Thymus (tissue), 14 donors: ENCODE measurements around the gene TUBB3. TPM values are rescaled to one million over a fixed set of nuclear protein-coding genes. Genes with fewer than 3 reads are reported as not detected.
"Not testable (repeated sequence)": the region's sequence is repeated elsewhere in the genome, so short reads cannot be mapped to it uniquely, and the experiment has no call there.

Experiments
- DNase-seq, 9 donors: peaks; one replicate each; pipeline ENCODE4 v3.0.0-alpha.2; 2013; ENCODE audit warnings: low spot score in 9 of 9, low read depth in 6 of 9, missing footprints in 1 of 9
- H3K27ac ChIP-seq, 2 donors: one replicate each; pipeline ENCODE4 v1.5.1; 2013; ENCODE audit warnings: control low read depth in 1 of 2, low read depth in 1 of 2, low read length in 1 of 2, mild to moderate bottlenecking in 1 of 2, moderate library complexity in 1 of 2
- H3K27me3 ChIP-seq, 2 donors: one replicate each; pipeline ENCODE4 v1.5.1; 2013; ENCODE audit warnings: low read length in 1 of 2; ENCODE audit not compliant: control insufficient read depth in 2 of 2, insufficient read depth in 1 of 2
- H3K36me3 ChIP-seq, 2 donors: one replicate each; pipeline ENCODE4 v1.5.1; 2013; ENCODE audit warnings: low read length in 1 of 2, mild to moderate bottlenecking in 1 of 2, moderate library complexity in 1 of 2; ENCODE audit not compliant: control insufficient read depth in 2 of 2, insufficient read depth in 2 of 2
- H3K4me1 ChIP-seq, 2 donors: one replicate each; pipeline ENCODE4 v1.5.1; 2013; ENCODE audit warnings: low read length in 2 of 2; ENCODE audit not compliant: control insufficient read depth in 2 of 2, insufficient read depth in 2 of 2
- H3K4me3 ChIP-seq, 2 donors: one replicate each; pipeline ENCODE4 v1.5.1; 2013; ENCODE audit warnings: low read length in 2 of 2, control low read depth in 1 of 2, mild to moderate bottlenecking in 1 of 2
- H3K9me3 ChIP-seq, 2 donors: one replicate each; pipeline ENCODE4 v1.5.1; 2013; ENCODE audit warnings: low read length in 1 of 2, mild to moderate bottlenecking in 1 of 2; ENCODE audit not compliant: control insufficient read depth in 2 of 2, insufficient read depth in 1 of 2
- WGBS: extraction: QIAGEN DNeasy Blood & Tissue Kit; methylation state at CpG from one replicate; pipeline ENCODE4 v1.1.7; 2013; 5-methylcytosine and 5-hydroxymethylcytosine counted together
- long read RNA-seq, 10 donors: transcript quantifications; one replicate each; lab custom pipeline, GENCODE V29; 2026
- polyA plus RNA-seq: library from polyadenylated mRNA; stranded (reverse); fragments of 200-250 nt; gene quantifications from one replicate; pipeline ENCODE4 v1.2.3, GENCODE V29; 2013
- total RNA-seq: library from RNA; stranded (reverse); fragments of 120-200 nt; gene quantifications from one replicate; pipeline ENCODE4 v1.2.4, GENCODE V29; 2013
- donor health status: healthy.

The TUBB3 gene
- 3.4 TPM for total RNA-seq
- 10.6 TPM for polyA plus RNA-seq
- long read RNA-seq, donor 1 = 0 reads
- long read RNA-seq, donor 2 = 0 reads
- long read RNA-seq, donor 3, partial matches to known transcripts = 0 of 1 reads
- long read RNA-seq, donor 3, other reads (novel, unspliced or antisense) = 0 of 1 reads
- long read RNA-seq, donor 4, partial matches to known transcripts = 0 of 1 reads
- long read RNA-seq, donor 4, other reads (novel, unspliced or antisense) = 0 of 1 reads
- long read RNA-seq, donor 5, transcript TUBB3-201 (4 exons, 1,769 nt) = major isoform, 6 of 6 reads
- long read RNA-seq, donor 5, partial matches to known transcripts = 0 of 6 reads
- long read RNA-seq, donor 5, other reads (novel, unspliced or antisense) = 0 of 6 reads
- long read RNA-seq, donor 6 = 0 reads
- long read RNA-seq, donor 7 = 0 reads
- long read RNA-seq, donor 8, partial matches to known transcripts = 0 of 3 reads
- long read RNA-seq, donor 8, other reads (novel, unspliced or antisense) = 0 of 3 reads
- long read RNA-seq, donor 9 = 0 reads
- long read RNA-seq, donor 10 = 0 reads

DNA sequence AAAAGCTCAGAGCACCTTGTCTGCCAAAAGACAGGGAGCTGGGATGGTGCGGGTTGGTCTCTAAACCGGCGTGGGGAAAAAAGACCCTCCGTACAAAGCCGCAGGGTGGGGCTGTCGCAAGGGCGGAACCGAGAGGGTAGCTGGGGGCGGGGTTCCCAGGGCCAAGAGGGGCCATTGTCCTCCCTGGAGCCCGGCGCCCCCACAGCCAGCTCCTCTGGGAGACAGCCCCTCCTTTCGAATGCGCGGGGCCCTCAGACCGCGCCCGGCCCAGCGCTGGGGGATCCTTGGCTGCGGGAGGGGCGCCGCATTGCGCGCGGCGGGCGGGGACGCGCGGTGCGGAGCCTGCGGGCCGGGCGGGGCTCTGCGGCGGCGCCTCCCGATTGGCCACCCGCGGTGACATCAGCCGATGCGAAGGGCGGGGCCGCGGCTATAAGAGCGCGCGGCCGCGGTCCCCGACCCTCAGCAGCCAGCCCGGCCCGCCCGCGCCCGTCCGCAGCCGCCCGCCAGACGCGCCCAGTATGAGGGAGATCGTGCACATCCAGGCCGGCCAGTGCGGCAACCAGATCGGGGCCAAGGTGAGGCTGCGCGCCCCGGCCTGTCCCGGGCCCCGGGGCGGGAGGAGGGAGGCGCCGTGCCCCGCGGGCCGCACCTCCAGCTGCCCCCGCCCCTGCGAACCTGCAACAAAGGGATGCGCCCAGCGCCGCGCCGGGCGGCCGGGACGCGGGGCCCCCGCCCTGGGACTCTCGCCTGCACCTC is at the start of gene TUBB3:
Gene TUBB3 (plus strand): TSS at position 459 of the 756 bp plus-strand sequence. CDS start 60 bp downstream, at position 519.
- Histone ChIP-seq H3K27me3 (peaks cover 78 to 96% of the 10 kb centered on the region in 2 donors), H3K36me3 (no peaks in the 10 kb centered on the region), H3K9me3 (peaks cover 0 to 4% of the 10 kb centered on the region in 2 donors), H3K4me3 (peak within 1 kb of the TSS; percentile 34 to 52), H3K27ac (peak within 1 kb of the TSS; percentile 30 to 66), H3K4me1 (peaks cover 28 to 61% of the 10 kb centered on the region in 2 donors)
- DNase-seq = peak in 1 of 9 donors; percentile 42
- 1% methylated on average over 88 of the region's 88 CpGs for WGBS

DNA sequence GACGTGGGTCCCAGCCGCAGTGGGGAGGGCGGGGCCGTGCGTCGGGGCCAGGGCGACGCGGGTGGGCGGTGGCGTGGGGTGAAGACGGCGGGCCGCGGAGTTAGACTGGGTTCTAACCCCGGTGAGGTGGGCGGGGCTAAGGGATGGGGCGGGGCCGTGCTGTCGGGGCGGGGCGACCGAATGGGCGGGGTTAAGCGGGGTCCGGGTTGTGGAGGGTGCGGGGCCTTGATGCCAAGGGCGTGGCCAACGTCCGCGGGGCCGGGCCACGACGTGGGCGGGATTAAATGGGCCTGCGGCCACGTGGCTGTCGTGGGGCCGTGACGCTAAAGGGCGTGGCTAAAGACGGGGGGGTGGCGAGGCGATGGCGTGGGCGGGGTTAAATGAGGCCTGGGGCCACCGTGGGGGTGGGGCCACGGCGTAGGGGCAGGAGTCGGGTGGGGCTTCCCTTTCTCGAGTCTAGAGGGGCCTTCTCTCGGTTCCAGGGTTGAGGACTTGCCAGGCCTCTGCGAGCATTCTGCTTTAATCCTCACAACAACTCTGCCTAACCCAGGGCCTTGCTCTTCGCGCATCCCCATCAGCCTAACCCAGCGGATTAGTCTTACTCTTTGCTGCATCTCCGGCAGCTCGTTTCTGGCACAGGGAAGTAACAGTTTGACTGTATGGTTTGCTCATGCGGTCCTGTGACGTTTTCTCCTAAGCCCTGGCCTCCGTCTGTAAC is 49.0 kb upstream of the TUBB3 start:
- peak in 8 of 9 donors; percentile 51 to 92 (median 80) for DNase-seq
- WGBS = 8% methylated on average over 61 of the region's 61 CpGs
- Histone ChIP-seq H3K9me3 (peaks cover 3 to 8% of the 10 kb centered on the region in 2 donors), H3K4me1 (peaks cover 5 to 22% of the 10 kb centered on the region in 2 donors), H3K27me3 (no peaks in the 10 kb centered on the region), H3K27ac (peak overlapping the region; percentile 100), H3K36me3 (peaks cover 16 to 38% of the 10 kb centered on the region in 2 donors), H3K4me3 (peak overlapping the region; percentile 90 to 91)

GRCh38 chr16:89879123-89879522 is 44.0 kb upstream of the TUBB3 start:
- H3K36me3 ChIP-seq = peaks cover 52 to 76% of the 10 kb centered on the region in 2 donors

DNA sequence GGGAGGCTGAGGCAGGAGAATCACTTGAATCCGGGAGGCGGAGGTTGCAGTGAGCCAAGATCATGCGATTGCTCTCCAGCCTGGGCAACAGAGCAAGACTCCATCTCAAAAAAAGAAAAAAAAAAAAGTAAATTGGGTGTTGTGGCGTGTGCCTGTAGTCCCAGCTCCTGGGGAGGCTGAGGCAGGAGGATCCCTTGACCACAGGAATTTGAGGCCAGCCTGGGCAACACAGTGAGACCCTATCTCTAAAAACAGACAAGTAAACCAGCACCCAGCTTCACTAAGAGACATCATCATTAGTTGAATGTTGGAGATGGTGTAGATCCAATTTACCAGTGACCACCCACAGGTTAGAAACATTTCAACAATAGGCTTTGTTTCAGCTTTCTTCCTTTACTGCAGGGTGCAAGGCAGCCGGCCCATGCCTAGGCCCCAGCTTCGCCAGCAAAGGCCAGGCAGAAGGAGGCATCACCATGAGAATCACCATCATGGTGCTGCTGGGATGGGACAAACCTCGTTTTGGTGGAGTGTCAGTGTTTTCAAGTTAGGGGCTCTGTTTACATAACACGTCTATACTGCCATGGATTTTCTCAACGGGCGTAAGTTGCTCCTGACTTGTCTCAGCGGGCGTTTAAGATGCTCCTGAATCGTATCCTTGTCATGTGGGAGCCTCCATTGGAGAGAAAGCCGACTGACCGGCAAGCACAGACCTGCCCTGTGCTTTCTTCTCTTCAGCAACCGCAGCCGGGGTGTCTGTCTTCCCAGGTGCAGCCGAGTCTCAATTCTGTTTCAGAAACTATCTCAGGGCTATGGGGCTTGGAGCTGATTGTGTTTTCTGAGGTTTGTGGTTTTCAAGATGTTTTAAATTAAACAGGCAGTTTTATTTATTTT is 42.4 kb upstream of the TUBB3 start:
- 92% methylated on average over 18 of the region's 18 CpGs for WGBS
- Histone ChIP-seq H3K4me1 (no peaks in the 10 kb centered on the region), H3K36me3 (peaks cover 59 to 78% of the 10 kb centered on the region in 2 donors), H3K27ac (no peak overlapping the region), H3K9me3 (no peaks in the 10 kb centered on the region), H3K27me3 (no peaks in the 10 kb centered on the region), H3K4me3 (no peak overlapping the region)
- DNase-seq = no peak

More at GRCh38 chr16:89879123-89879522, 44.0 kb upstream of the TUBB3 start:
- not testable (repeated sequence) for H3K27ac ChIP-seq, H3K9me3 ChIP-seq, H3K27me3 ChIP-seq, H3K4me1 ChIP-seq, H3K4me3 ChIP-seq, DNase-seq
- WGBS = 98% methylated on average over 27 of the region's 28 CpGs

DNA sequence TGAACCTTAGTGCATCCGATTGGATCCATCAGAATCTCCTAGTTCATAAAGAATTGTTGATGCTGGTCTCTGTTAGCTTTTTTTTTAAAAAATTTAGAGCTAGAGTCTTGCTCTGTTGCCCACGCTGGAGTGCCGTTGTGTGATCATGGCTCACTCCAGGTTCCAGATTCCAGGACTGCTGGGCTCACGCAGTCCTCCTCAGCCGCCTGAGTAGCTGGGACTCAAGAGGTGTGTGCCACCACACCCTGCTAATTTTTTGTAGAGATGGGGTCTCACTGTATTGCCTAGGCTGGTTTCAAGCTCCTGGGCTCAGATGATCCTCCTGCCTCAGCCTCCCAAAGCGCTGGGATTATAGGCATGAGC is 41.8 kb upstream of the TUBB3 start:
- 94% methylated on average over 6 of the region's 6 CpGs for WGBS
- Histone ChIP-seq H3K27ac (peak overlapping the region in 1 of 2 donors; percentile 26), H3K36me3 (peaks cover 59 to 75% of the 10 kb centered on the region in 2 donors), H3K4me1 (no peaks in the 10 kb centered on the region), H3K9me3 (no peaks in the 10 kb centered on the region), H3K27me3 (no peaks in the 10 kb centered on the region), H3K4me3 (no peak overlapping the region)
- DNase-seq = no peak

- H3K9me3 ChIP-seq = no peaks in the 10 kb centered on the region
- no peak for DNase-seq
- peaks cover 75 to 77% of the 10 kb centered on the region in 2 donors for H3K36me3 ChIP-seq
- no peaks in the 10 kb centered on the region for H3K27me3 ChIP-seq
- WGBS = 97% methylated on average over 28 of the region's 28 CpGs
- no peaks in the 10 kb centered on the region for H3K4me1 ChIP-seq
- H3K27ac ChIP-seq = no peak overlapping the region
- no peak overlapping the region for H3K4me3 ChIP-seq
Measured at GRCh38 chr16:89883346-89884040, 39.6 kb upstream of the TUBB3 start.

GRCh38 chr16:89884041-89884421 is 39.1 kb upstream of the TUBB3 start:
- Histone ChIP-seq H3K9me3 (no peaks in the 10 kb centered on the region), H3K27me3 (no peaks in the 10 kb centered on the region), H3K27ac (no peak overlapping the region), H3K4me3 (no peak overlapping the region), H3K36me3 (peaks cover 74 to 75% of the 10 kb centered on the region in 2 donors), H3K4me1 (no peaks in the 10 kb centered on the region)
- WGBS = 98% methylated on average over 8 of the region's 8 CpGs
- DNase-seq = no peak

DNA sequence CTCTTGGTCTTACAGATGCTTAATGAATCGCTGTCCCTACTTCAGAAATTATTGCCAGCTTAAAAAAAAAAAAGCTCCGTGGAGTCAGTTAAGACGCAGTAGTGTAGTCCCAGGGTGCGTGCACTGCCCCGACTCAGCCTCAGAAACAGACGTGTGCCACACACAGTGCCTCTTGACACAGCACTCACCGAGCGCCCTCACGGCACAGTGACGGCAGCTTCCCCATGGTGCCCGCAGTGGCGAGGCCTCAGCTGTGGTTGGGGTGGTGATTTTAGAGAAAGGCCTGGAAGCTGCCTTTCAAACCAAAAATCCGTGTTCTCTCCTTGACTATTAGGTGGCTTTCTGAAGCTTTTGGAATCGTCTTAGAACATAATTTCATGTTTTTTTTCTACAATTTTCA is 35.9 kb upstream of the TUBB3 start:
- Histone ChIP-seq H3K27ac (no peak overlapping the region), H3K9me3 (no peaks in the 10 kb centered on the region), H3K4me3 (no peak overlapping the region), H3K27me3 (no peaks in the 10 kb centered on the region), H3K36me3 (peaks cover 78 to 84% of the 10 kb centered on the region in 2 donors), H3K4me1 (peaks cover 0 to 3% of the 10 kb centered on the region in 2 donors)
- WGBS = 97% methylated on average over 14 of the region's 14 CpGs
- DNase-seq = no peak
